IPS DF 4.7 (cell line): ENCODE data around the gene LRFN4.

Experiments
- DNase-seq: peaks from one replicate; pipeline ENCODE4 v3.0.0-alpha.2; 2013; ENCODE audit warnings: low spot score; ENCODE audit errors: extremely low read depth

The LRFN4 gene

DNA sequence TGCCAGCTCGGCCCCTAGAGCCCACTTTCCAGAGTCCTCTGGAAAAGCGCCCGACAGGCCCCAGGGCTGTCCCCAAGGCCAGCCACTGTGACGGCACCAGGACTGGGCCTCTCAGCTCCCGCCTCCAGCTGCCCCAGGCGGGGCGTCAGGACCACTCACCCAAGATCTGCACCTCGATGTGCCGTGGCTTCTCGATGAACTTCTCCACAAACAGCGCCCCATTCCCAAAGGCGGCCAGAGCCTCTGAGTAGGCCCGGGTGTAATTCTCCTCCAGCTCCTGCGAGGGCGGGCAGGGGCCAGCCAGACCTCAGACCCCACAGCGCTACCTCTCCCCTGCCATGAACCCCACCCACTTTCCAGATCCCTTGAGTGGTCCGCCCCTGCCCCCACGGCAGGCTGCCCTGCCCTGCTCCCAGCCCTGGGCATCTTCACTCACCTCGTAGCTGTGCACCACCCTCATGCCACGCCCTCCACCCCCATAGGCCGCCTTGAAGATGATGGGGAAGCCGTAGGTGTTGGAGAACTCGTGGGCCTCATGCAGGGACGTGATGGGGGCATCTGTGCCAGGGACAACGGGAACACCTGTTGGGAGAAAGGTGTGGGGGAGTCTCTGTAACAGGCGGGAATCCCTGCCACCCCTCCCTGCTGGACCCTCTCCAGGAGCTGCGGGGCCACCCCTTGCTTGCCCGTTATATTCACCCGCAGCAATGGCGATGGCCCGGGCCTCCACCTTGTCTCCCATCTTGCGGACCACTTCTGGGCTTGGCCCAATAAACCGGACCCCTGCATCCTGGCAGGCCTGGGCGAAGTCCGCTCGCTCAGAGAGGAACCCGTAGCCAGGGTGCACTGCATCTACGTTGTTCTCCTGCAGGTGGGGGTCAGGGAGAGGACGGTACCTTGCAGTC, 14.0 kb downstream of the LRFN4 start:
- no peak for DNase-seq

DNA sequence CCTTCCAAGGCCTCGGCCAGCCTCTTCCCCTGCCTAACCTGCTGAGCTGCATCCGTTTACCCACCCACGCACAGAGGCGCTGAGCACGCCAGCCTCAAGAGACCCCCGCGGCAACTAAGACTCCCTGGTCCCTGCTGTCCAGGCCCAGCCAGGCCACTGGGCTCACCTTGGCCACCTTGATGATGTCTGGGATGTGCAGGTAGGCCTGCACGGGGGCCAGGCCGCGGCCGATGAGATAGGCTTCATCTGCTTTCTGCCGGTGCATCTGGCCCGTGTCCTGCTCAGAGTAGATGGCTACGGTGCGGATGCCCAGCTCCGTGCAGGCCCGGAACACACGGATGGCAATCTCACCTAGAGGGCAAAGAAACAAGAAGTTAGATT, 14.6 kb downstream of the LRFN4 start:
- no peak for DNase-seq

DNA sequence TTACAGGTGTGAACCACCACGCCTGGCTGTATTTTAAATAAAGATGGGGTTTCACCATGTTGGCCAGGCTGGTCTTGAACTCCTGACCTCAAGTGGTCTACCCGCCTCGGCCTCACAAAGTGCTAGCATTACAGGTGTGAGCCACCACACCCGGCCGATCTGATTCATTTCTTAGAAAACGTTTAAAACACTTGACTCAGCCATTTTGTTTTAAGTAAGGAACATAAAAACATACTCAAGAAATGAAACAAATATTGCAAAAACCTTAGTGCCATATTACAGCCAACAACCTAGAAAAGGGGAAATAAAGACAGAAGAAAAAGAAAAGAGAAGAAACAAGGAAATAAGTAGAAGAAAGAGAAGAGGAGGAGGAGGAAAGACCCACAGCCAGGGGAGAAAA, 17.4 kb downstream of the LRFN4 start:
- DNase-seq = no peak

GRCh38 chr11:66875378-66875777, 18.5 kb downstream of the LRFN4 start:
- DNase-seq = no peak

DNA sequence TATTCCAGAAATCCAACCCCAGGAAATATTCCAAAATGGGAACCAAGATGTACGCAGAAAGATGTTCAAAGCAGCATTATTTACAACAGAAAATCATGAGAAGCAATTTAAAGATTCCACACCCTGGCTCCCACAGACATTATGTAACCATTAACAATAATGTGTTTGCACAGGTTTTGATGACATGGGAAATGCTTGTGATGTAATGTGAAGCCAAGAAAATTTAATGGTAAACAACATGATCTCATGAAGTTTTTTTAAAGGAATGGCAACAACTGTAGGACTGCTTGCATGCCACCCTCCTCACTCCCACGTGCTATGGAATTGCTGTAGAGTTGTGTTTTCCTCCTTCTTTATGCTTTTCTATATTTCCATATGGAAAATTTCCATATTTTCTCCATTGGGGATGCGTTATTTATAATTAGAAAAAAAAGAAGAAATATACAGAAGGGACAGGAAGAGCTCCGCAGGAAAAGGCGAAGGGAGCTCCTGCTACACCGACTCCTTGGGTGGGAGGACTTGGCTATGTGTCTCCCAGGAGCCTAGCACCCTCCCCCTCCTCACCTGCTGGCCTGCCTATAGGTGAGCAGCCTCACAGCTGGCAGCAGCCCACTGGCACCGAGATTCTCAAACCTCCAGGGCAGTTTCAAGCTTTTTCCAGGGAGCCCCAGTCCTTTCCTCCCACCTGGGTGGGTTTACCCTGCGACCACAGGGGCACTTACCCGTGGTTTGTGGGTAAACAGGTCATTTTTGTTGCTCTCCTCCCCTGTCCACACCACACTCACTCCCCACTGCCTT, 20.9 kb downstream of the LRFN4 start:
- DNase-seq = no peak

DNA sequence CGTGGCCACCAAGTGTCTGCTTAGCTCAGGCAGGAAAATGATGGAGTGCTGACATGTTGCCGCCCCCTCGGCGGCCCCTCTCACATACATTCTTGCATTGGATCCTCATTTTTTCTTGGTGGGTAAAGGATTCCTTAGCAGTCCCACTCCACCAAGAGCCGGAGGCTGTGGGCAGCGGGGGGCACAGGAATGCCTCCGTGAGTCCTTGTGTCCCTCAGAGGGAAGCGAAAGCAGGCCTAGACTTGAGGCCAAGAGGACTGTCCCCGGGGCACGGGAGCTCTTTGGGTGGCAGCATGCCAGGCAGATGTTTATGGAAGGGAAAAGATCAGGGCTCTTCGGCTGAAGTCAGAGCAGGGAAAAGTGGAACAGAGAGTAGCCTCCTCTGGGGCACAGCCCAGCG, 21.6 kb downstream of the LRFN4 start:
- no peak for DNase-seq

DNA sequence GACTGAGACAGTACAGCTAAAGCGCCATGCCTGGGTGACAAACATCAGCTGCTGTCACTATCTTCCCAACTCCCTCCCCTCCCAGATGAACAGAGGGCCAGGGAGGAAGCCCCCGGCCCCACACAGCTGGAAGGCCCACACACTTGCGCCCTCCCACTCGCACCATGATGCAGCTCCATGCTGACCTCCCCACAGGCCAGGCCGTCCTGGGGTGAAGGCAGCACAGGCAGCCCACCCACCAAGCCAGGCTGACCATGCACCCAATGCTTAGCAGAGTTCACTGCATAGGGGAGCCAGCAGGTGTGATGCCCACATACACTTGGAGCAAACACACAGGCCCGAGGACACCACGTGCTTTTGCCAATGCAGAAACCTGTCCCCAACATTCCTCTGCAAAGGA, 22.1 kb downstream of the LRFN4 start:
- no peak for DNase-seq

GRCh38 chr11:66879583-66879982, 22.7 kb downstream of the LRFN4 start:
- no peak for DNase-seq

GRCh38 chr11:66879999-66880398, 23.1 kb downstream of the LRFN4 start:
- no peak for DNase-seq

DNA sequence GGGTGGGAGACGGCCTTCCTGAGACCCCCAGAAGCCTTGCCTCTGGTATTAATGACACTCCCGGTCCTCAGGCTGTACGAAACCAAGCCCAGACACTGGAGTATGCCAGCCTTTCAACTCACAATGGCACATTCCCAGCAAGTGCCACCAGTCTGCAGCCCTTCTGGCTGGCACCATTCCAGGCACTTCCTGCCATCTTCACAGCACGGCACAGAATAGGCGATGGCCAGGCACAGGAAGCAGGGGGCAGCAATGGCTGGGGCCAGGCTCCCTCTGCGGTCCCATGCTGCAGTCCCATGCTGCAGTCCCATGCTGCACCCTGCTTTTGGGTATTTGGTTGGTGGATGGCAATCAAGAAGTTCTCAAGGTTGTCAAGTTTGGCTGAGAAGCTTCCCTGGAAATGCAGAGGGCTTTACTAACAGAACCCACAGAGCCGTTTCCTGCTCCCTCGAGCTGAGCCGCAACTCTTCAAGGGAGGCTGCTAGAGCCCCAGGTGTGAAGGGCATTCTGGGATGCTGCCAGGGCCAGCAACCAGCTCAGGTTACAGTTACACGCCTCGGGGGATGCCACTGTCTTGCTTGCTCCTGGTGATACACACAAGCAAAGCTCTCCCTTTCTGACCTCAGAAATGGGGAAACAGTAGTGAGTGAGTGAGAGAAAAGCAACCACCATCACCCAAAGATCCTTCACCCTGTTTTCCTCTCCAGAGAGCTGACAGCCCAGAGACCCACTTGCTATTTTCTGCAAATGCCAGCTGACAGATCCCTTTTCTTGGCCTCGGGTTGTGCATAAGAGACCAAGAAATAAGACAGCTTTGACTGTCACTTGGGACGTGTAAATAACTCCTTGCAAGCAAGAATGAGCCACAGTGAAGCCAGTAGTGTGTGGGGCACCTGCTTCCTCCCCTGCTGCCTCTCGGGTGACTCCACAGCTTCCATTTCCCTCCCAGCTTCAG, 23.9 kb downstream of the LRFN4 start:
- DNase-seq = no peak

DNA sequence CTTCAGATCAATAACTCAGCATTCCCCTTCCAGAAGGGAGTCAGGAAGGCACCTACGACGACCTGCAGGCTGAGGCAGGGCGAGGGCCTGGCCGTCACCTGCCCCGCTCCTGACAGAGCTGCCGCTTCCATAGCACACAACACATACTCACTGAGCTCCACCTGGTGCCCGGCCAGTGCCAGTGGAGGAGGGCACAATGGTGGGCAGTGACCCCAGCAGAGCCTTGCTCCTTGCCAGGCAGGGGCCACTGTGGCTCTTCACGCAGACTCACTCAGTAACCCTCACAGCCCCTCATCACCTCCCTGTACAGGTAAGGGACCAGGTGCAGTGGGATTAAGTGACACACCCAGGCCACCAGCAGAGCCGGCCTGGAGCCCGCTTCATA, 24.6 kb downstream of the LRFN4 start:
- DNase-seq = no peak

- no peak for DNase-seq
Observed at GRCh38 chr11:66881927-66882452, 25.1 kb downstream of the LRFN4 start.

DNA sequence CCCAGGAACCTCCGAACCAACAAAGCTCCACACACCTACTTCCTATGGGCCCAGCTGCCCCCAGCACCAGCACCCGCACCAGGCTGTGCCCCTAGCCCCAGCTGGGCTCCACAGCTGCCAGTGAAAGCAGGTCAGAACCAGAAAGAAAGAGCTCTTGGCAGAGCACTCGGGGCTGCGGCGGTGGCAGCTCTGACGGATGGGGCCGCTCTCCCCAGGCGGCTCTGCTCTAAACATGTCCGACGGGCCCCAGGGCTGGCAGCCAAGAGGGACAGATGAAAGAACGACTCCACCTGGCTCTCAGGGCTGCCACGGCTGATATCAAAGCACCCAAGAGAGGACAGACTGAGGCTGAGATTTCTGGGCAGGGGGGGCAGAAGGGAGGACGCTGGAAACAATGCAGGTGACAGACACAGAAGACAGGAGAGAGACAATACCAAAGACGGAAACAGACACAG, 25.7 kb downstream of the LRFN4 start:
- DNase-seq = no peak

GRCh38 chr11:66883016-66883965, 26.4 kb downstream of the LRFN4 start:
- peak; percentile 51 for DNase-seq

DNA sequence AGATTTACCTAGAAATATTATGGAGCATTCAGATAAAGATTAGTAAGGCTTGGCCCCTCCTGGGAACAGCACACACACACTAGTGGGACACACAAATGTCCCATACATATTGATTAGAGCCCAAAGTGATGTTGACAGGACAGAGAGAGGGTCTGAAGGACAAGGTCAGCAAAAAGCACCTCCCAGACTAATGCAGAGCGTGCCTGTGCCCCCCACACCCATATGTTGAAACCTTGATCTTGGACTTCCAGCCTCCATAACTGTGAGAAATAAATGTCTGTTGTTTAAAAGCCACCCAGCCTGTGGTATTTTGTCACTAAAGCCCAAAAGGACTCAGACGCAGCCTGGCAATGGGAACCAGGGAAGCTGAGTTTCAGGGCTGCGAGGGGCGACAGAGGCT, 27.6 kb downstream of the LRFN4 start:
- DNase-seq = no peak

GRCh38 chr11:66885469-66885868, 28.6 kb downstream of the LRFN4 start:
- DNase-seq = no peak

GRCh38 chr11:66885950-66886440, 29.1 kb downstream of the LRFN4 start:
- DNase-seq = no peak

DNA sequence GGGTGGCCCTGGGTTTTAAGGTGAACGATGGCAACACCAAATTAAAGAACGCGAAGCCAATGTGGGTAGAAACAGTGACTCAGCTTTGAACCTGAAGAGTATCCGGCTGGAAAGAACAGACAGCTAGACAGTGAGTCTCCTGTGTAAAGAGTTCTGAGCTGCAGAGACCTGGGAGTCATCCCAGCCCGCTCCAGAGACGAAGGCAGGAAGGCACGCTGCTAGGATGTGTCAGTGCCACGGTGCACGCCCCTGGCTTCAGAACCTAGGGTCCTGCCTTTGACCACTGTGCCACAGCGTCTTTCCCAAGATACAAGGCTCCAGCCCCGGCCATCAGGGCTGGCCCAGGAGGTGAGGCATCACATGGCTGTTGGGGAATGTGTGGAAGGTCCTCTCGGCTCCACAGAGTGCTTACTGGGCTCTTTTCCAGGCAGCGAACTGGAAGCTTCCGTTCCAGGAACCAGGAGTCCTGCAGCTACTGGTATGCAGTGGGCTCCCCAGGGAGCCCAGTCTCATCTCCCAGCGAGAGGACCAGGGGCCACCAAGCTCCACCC, 29.9 kb downstream of the LRFN4 start:
- DNase-seq = no peak

- DNase-seq = no peak
Observed at GRCh38 chr11:66887526-66887925, 30.7 kb downstream of the LRFN4 start.

GRCh38 chr11:66888282-66888681, 31.4 kb downstream of the LRFN4 start:
- DNase-seq = no peak
